Smooth muscle cell (in vitro differentiated cells): Measurements from ENCODE around the gene OSM. TPM values are rescaled to one million over a fixed set of nuclear protein-coding genes. Genes with fewer than 3 reads are reported as not detected.
"Not testable (repeated sequence)": the region's sequence is repeated elsewhere in the genome, so short reads cannot be mapped to it uniquely, and the experiment has no call there.

Source experiments
- DNase-seq: peaks from one replicate; lab custom pipeline; 2025; ENCODE audit not compliant: unreplicated experiment; lab: John Stamatoyannopoulos, UW
- H2AFZ ChIP-seq: fragments of 200-600 bp; sonication (generic); 2 replicates; pipeline ENCODE4 v1.6.0; 2016; ENCODE audit warnings: antibody characterized with exemption, low read depth, mild to moderate bottlenecking
- H3F3A ChIP-seq: fragments of 200-600 bp; sonication (generic); 2 replicates; pipeline ENCODE4 v1.6.0; 2017; ENCODE audit warnings: antibody characterized with exemption, low read depth
- H3K27ac ChIP-seq: fragments of 200-600 bp; sonication (generic); 2 replicates; pipeline ENCODE4 v1.5.1; 2016; ENCODE audit warnings: low read depth, mild to moderate bottlenecking
- H3K27me3 ChIP-seq: fragments of 200-600 bp; sonication (generic); 2 replicates; pipeline ENCODE4 v1.6.1; 2016; ENCODE audit warnings: low read depth, mild to moderate bottlenecking
- H3K36me3 ChIP-seq: fragments of 200-600 bp; sonication (generic); 2 replicates; pipeline ENCODE4 v1.5.1; 2016; ENCODE audit warnings: low read depth
- H3K4me1 ChIP-seq: fragments of 200-600 bp; sonication (generic); 2 replicates; pipeline ENCODE4 v1.5.1; 2016; ENCODE audit warnings: low read depth
- H3K4me2 ChIP-seq: fragments of 200-600 bp; sonication (generic); 2 replicates; pipeline ENCODE4 v1.6.0; 2016; ENCODE audit warnings: mild to moderate bottlenecking
- H3K4me3 ChIP-seq: fragments of 200-600 bp; sonication (generic); 2 replicates; pipeline ENCODE4 v1.5.1; 2016; ENCODE audit warnings: mild to moderate bottlenecking
- H3K79me2 ChIP-seq: fragments of 200-600 bp; sonication (generic); 2 replicates; pipeline ENCODE4 v1.6.0; 2016; ENCODE audit warnings: low read depth, mild to moderate bottlenecking
- H3K9ac ChIP-seq: fragments of 200-600 bp; sonication (generic); 2 replicates; pipeline ENCODE4 v1.6.0; 2016; ENCODE audit warnings: low read depth
- H3K9me3 ChIP-seq: fragments of 200-600 bp; sonication (generic); replicated peaks from 2 replicates; pipeline ENCODE4 v1.5.1; 2016; ENCODE audit warnings: low read depth
- H4K20me1 ChIP-seq: fragments of 200-600 bp; sonication (generic); 2 replicates; pipeline ENCODE4 v1.6.0; 2016; ENCODE audit warnings: low read depth
- CTCF ChIP-seq: fragments of 200-600 bp; sonication (generic); IDR thresholded peaks from 2 replicates; pipeline ENCODE4 v1.5.1; 2017; ENCODE audit warnings: borderline replicate concordance, mild to moderate bottlenecking, antibody characterized with exemption; ENCODE audit not compliant: insufficient read depth, poor library complexity, severe bottlenecking
- WGBS: methylation state at CpG from one replicate; pipeline ENCODE4 v1.1.7; 2016; ENCODE audit warnings: low lambda C conversion rate; 5-methylcytosine and 5-hydroxymethylcytosine counted together
- polyA plus RNA-seq: library from polyadenylated mRNA; unstranded; fragments of >200 nt; fragmentation: Nextera tagmentation; extraction: Ambion mirVana; gene quantifications from 2 replicates; pipeline ENCODE4 v1.2.1, GENCODE V29; 2016
- total RNA-seq: library from RNA; depleted of rRNA; stranded (reverse); fragments of >200 nt; gene quantifications from 2 replicates; pipeline ENCODE4 v1.2.3, GENCODE V29; 2014

Gene OSM
- total and polyA plus RNA-seq, 2 experiments from 2014 or later = 0.14 to 0.27 TPM

- Histone ChIP-seq H4K20me1 (no peaks in the 10 kb centered on the region), H3K79me2 (no peaks in the 10 kb centered on the region), H3K27ac (no peak overlapping the region), H3K4me3 (no peak overlapping the region), H3K9me3 (no peaks in the 10 kb centered on the region), H3K9ac (no peak overlapping the region), H3K4me2 (no peak overlapping the region), H2AFZ (no peak overlapping the region), H3F3A (peaks cover under 1% of the 10 kb centered on the region), H3K4me1 (no peaks in the 10 kb centered on the region), H3K27me3 (no peaks in the 10 kb centered on the region), H3K36me3 (no peaks in the 10 kb centered on the region)
- 92% methylated on average over 10 of the region's 10 CpGs for WGBS
- DNase-seq = no peak
- no peak for TF ChIP-seq CTCF
These were observed 49.9 kb downstream of the OSM start for GRCh38 chr22:30216710-30217109.

- H3K79me2 ChIP-seq, DNase-seq: not testable (repeated sequence)
- 92% methylated on average over 3 of the region's 3 CpGs for WGBS
These were observed 50.4 kb downstream of the OSM start for GRCh38 chr22:30216272-30216671.

GRCh38 chr22:30214703-30215407 lies 51.8 kb downstream of the OSM start:
- H3K79me2 ChIP-seq = no peaks in the 10 kb centered on the region
- no peaks in the 10 kb centered on the region for H3K4me1 ChIP-seq
- H3K4me3 ChIP-seq = no peak overlapping the region
- H3K4me2 ChIP-seq = no peak overlapping the region
- H3F3A ChIP-seq = peaks cover 19% of the 10 kb centered on the region
- H4K20me1 ChIP-seq = no peaks in the 10 kb centered on the region
- no peak overlapping the region for H3K9ac ChIP-seq
- H3K36me3 ChIP-seq = no peaks in the 10 kb centered on the region
- no peak overlapping the region for H2AFZ ChIP-seq
- no peaks in the 10 kb centered on the region for H3K9me3 ChIP-seq
- DNase-seq = no peak
- TF ChIP-seq CTCF = no peak
- 72% methylated on average over 12 of the region's 12 CpGs for WGBS
- no peaks in the 10 kb centered on the region for H3K27me3 ChIP-seq
- H3K27ac ChIP-seq = no peak overlapping the region

More at GRCh38 chr22:30216272-30216671, 50.4 kb downstream of the OSM start:
- not testable (repeated sequence) for H3K27me3 ChIP-seq, H2AFZ ChIP-seq, H3K9me3 ChIP-seq, H3K4me2 ChIP-seq, H4K20me1 ChIP-seq, H3K4me1 ChIP-seq, H3K27ac ChIP-seq, H3K36me3 ChIP-seq, H3F3A ChIP-seq, H3K4me3 ChIP-seq, H3K9ac ChIP-seq

GRCh38 chr22:30212996-30213441 lies 53.6 kb downstream of the OSM start:
- H3K36me3 ChIP-seq = no peaks in the 10 kb centered on the region
- WGBS = 32% methylated on average over 8 of the region's 8 CpGs
- TF ChIP-seq CTCF = no peak
- no peaks in the 10 kb centered on the region for H3K9me3 ChIP-seq
- peak overlapping the region; percentile 99 for H3K27ac ChIP-seq
- no peaks in the 10 kb centered on the region for H3K4me1 ChIP-seq
- no peak overlapping the region for H3K4me2 ChIP-seq
- no peak for DNase-seq
- no peak overlapping the region for H3K4me3 ChIP-seq
- no peaks in the 10 kb centered on the region for H3K79me2 ChIP-seq
- no peak overlapping the region for H3K9ac ChIP-seq
- H2AFZ ChIP-seq = no peak overlapping the region
- no peaks in the 10 kb centered on the region for H3K27me3 ChIP-seq
- H4K20me1 ChIP-seq = no peaks in the 10 kb centered on the region
- H3F3A ChIP-seq = peaks cover 35% of the 10 kb centered on the region

Other genes starting within 250 kb of the OSM start
- gene HORMAD2, start 186.4 kb downstream of the OSM start, total RNA-seq = 1.4 TPM in 1 of 2 replicates, not detected in the other
- gene HORMAD2, start 186.4 kb downstream of the OSM start, polyA plus RNA-seq = not detected in 2 replicates
- gene LIF, start 20.1 kb downstream of the OSM start, total RNA-seq = 29.9 and 40.6 TPM in 2 replicates
- gene LIF, start 20.1 kb downstream of the OSM start, polyA plus RNA-seq = 28.9 and 31.2 TPM in 2 replicates
- gene CASTOR1, start 22.7 kb upstream of the OSM start, total RNA-seq = 9.8 and 16.1 TPM in 2 replicates
- 21.8 and 22.6 TPM in 2 replicates for gene CASTOR1, start 22.7 kb upstream of the OSM start, polyA plus RNA-seq
- gene TBC1D10A, start 60.1 kb upstream of the OSM start, total RNA-seq = 16.8 and 23.0 TPM in 2 replicates
- gene TBC1D10A, start 60.1 kb upstream of the OSM start, polyA plus RNA-seq = 51.1 and 57.6 TPM in 2 replicates
- 46.0 and 55.0 TPM in 2 replicates for gene SF3A1, start 90.0 kb upstream of the OSM start, total RNA-seq
- gene SF3A1, start 90.0 kb upstream of the OSM start, polyA plus RNA-seq = 86.7 and 86.9 TPM in 2 replicates
- 1.5 and 4.8 TPM in 2 replicates for gene CCDC157, start 90.2 kb upstream of the OSM start, total RNA-seq
- 2.5 and 6.0 TPM in 2 replicates for gene CCDC157, start 90.2 kb upstream of the OSM start, polyA plus RNA-seq
- gene RNF215, start 120.6 kb upstream of the OSM start, total RNA-seq = 11.6 and 21.2 TPM in 2 replicates
- 3.4 and 5.9 TPM in 2 replicates for gene RNF215, start 120.6 kb upstream of the OSM start, polyA plus RNA-seq
- gene SEC14L2, start 130.2 kb upstream of the OSM start, total RNA-seq = 7.9 and 15.1 TPM in 2 replicates
- 8.0 and 8.2 TPM in 2 replicates for gene SEC14L2, start 130.2 kb upstream of the OSM start, polyA plus RNA-seq
- gene MTFP1, start 158.9 kb upstream of the OSM start, total RNA-seq = 14.3 and 14.4 TPM in 2 replicates
- 30.9 and 31.3 TPM in 2 replicates for gene MTFP1, start 158.9 kb upstream of the OSM start, polyA plus RNA-seq
- not detected in 2 replicates for gene SEC14L3, start 205.2 kb upstream of the OSM start, total RNA-seq
- gene SEC14L3, start 205.2 kb upstream of the OSM start, polyA plus RNA-seq = 0.09 TPM in 1 of 2 replicates, not detected in the other
- gene SEC14L4, start 238.8 kb upstream of the OSM start, total RNA-seq = not detected in 2 replicates
- gene SEC14L4, start 238.8 kb upstream of the OSM start, polyA plus RNA-seq = not detected in 2 replicates